Tibial artery (tissue), 4 donors: ENCODE results near the gene DNAL4.

Experiments
- DNase-seq, 2 donors: peaks; one replicate each; pipeline ENCODE4 v3.0.0-alpha.2; 2019
- H3K27ac ChIP-seq, 2 donors: fragments of 200-600 bp; sonication (generic) in 1 of 2; 1 replicate in 1 of 2; 2 replicates in 1 of 2; pipeline ENCODE4 v1.5.1; 2018 to 2019; ENCODE audit warnings: mild to moderate bottlenecking in 1 of 2
- H3K27me3 ChIP-seq, 2 donors: fragments of 200-600 bp; sonication (generic) in 1 of 2; one replicate each; pipeline versions ENCODE4 v1.5.1 to v1.6.0; 2016 to 2019
- H3K36me3 ChIP-seq, 3 donors: fragments of 200-600 bp; sonication (generic) in 2 of 3; one replicate each; pipeline ENCODE4 v1.5.1; 2016 to 2019; ENCODE audit warnings: mild to moderate bottlenecking in 2 of 3
- H3K4me1 ChIP-seq, 4 donors: fragments of 200-600 bp; sonication (generic) in 2 of 4; 1 replicate in 3 of 4; 2 replicates in 1 of 4; pipeline ENCODE4 v1.5.1; 2016 to 2019
- H3K4me3 ChIP-seq, 2 donors: fragments of 200-600 bp; sonication (generic) in 1 of 2; 1 replicate in 1 of 2; 2 replicates in 1 of 2; pipeline ENCODE4 v1.5.1; 2018 to 2019; ENCODE audit warnings: mild to moderate bottlenecking in 2 of 2
- H3K9me3 ChIP-seq, 3 donors: fragments of 200-600 bp; sonication (generic) in 1 of 3; one replicate each; pipeline ENCODE4 v1.5.1; 2016 to 2019
- intact Hi-C: fragments of 100-400 bp; cut with DNase I; formaldehyde crosslinking; loops from one replicate; pipeline ENCODE4 v1.15.0; 2023; ENCODE audit warnings: low total_unique reads
- TF ChIP-seq, protein P1 (sequence below), 2 experiments: fragments of 200-600 bp in 1 of 2; fragments of 450-650 bp in 1 of 2; IDR thresholded peaks; one replicate each; pipeline ENCODE4 v1.5.1; 2017 to 2019; ENCODE audit warnings: antibody characterized with exemption in 2 of 2, mild to moderate bottlenecking in 1 of 2, moderate library complexity in 1 of 2

DNAL4 gene

DNA sequence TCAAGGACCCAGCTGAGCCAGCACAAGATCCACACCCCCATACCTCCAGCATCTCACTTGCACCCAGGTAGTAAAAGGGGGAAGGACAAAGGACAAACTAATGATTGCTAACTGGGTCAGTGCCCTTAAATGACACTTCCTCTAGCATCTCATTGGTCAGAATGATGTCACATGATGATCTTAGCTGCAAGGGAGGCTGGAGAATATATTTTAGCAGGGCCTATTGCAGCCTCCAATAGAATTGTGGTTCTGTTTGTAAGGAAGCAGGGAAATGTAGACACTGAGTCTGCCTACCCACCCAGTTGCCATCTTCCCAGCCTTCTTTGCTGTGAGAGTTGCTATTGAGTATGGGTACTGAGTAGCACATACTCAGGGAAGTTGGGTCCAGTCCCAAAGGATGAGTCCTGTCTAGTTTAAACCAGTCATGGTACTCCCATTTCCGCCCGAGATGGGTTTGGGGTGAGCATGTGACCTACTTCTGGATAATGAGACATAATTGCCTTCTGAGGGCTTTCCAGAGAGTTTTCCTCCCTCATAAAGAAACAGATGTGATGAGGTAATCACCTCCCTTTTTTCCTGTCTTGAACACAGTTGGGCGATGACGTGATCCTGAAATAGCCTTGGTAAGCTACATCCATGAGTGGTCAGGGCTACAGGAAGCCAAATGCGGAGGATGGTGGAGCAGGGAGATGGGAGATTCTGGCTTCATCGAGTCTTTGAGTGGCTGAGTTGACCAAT is 5.5 kb upstream of the DNAL4 start:
- Histone ChIP-seq H3K4me3 (no peak overlapping the region), H3K4me1 (peaks cover 0 to 14% (median 6%) of the 10 kb centered on the region in 4 donors), H3K27me3 (peaks cover 0 to 11% of the 10 kb centered on the region in 2 donors), H3K36me3 (no peaks in the 10 kb centered on the region), H3K27ac (no peak overlapping the region), H3K9me3 (no peaks in the 10 kb centered on the region)
- TF ChIP-seq, protein P1, sequence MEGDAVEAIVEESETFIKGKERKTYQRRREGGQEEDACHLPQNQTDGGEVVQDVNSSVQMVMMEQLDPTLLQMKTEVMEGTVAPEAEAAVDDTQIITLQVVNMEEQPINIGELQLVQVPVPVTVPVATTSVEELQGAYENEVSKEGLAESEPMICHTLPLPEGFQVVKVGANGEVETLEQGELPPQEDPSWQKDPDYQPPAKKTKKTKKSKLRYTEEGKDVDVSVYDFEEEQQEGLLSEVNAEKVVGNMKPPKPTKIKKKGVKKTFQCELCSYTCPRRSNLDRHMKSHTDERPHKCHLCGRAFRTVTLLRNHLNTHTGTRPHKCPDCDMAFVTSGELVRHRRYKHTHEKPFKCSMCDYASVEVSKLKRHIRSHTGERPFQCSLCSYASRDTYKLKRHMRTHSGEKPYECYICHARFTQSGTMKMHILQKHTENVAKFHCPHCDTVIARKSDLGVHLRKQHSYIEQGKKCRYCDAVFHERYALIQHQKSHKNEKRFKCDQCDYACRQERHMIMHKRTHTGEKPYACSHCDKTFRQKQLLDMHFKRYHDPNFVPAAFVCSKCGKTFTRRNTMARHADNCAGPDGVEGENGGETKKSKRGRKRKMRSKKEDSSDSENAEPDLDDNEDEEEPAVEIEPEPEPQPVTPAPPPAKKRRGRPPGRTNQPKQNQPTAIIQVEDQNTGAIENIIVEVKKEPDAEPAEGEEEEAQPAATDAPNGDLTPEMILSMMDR (IDR thresholded peaks at IDR 0.05) = no peak
- intact Hi-C loops = loop anchor here (10.0 kb wide), 1 partner anchor 45 kb away; the partner anchor contains the start of gene NPTXR
- no peak for DNase-seq

DNA sequence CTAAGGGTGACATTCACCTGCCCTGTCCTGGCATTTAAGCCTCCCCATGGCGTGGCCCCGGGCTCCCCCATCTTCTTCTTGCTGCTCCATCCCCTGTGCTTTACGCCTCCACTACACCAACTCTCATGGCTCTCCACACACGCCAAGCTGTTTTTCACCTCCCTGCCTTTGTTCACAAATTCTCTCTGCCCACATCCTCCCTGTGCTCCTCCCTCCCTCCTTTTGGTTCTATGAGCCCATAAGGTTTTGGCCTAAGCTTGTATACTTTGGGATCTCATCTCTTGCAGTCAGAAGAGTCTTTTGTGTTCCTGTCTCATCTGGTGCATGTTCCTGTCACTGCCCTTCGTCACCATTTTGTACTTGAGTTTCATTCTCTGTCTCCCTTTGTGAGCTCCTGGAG is 4.6 kb upstream of the DNAL4 start:
- intact Hi-C loops = loop anchor here (10.0 kb wide), 1 partner anchor 46 kb away; the partner anchor contains the start of gene NPTXR
- DNase-seq = no peak
- no peak overlapping the region for H3K4me3 ChIP-seq
- peaks cover 0 to 15% (median 8%) of the 10 kb centered on the region in 4 donors for H3K4me1 ChIP-seq
- TF ChIP-seq, protein P1 (IDR thresholded peaks at IDR 0.05) = no peak
- no peak overlapping the region for H3K27ac ChIP-seq
- H3K9me3 ChIP-seq = no peaks in the 10 kb centered on the region
- H3K27me3 ChIP-seq = peaks cover 0 to 11% of the 10 kb centered on the region in 2 donors
- H3K36me3 ChIP-seq = no peaks in the 10 kb centered on the region

DNA sequence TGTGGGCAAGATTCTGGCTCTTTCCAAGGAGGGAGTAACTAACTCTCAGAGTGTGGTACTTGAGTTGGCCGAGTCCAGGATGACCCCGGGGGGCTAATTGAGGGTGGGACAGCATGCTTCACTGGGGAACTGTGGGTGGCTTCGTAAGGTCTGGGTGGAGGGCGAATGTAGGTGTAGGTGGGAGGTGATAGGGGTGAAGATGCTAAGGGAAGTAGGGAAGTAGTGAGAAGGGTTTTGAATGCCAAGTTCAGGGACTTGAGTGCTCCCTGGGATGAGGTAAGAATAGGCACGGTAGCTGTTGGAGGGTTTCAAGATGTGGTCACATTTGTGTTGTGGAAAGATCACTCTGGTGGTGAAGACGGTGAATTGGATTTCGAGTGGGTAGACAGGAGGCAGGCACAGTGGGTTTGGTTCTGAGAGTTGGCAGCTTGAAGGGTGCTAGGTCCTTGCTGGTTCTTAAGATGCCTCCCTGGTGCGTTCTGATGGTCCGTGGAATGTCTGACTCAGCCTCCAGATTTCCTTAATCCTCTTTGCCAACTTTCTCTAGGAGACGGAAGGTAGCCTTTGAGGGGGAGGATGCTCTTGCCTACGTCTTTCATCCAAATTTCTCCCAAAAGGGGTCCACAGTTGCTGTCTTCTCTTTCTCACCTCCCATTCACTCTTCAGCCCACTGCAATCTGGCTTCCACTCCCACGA is 2.5 kb upstream of the DNAL4 start:
- DNase-seq = no peak
- no peak overlapping the region for H3K27ac ChIP-seq
- H3K4me3 ChIP-seq = no peak overlapping the region
- no peaks in the 10 kb centered on the region for H3K9me3 ChIP-seq
- intact Hi-C loops = loop anchor here (10.0 kb wide), 1 partner anchor 48 kb away; the partner anchor contains the start of gene NPTXR
- peaks cover 0 to 11% (median 7%) of the 10 kb centered on the region in 4 donors for H3K4me1 ChIP-seq
- TF ChIP-seq, protein P1 (IDR thresholded peaks at IDR 0.05) = no peak
- peaks cover 0 to 11% of the 10 kb centered on the region in 2 donors for H3K27me3 ChIP-seq
- no peaks in the 10 kb centered on the region for H3K36me3 ChIP-seq

DNA sequence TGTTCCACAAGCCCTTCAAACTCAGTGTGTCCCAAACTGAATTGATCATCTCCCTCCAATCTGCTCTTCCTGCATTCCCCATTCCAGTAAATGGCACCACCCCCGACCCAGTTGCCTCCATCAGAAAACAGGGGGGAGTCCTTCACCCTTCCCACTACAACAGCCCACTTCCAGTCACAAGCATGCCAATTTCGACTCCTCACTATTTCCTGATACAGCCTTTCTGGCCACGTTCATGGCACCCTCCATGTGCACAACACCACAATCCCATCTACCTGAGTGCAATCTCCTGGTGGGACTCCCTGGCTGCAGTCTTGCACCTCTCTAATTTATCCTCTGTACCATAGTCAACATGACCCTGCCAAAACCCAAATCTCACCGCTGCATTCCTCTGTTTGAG is 1.6 kb upstream of the DNAL4 start:
- peaks cover 0 to 11% (median 7%) of the 10 kb centered on the region in 4 donors for H3K4me1 ChIP-seq
- no peak overlapping the region for H3K27ac ChIP-seq
- no peak for DNase-seq
- peaks cover 0 to 11% of the 10 kb centered on the region in 2 donors for H3K27me3 ChIP-seq
- TF ChIP-seq, protein P1 (IDR thresholded peaks at IDR 0.05) = no peak
- peaks cover 0 to 4% (median 0%) of the 10 kb centered on the region in 3 donors for H3K36me3 ChIP-seq
- intact Hi-C loops = loop anchor here (10.0 kb wide), 1 partner anchor 49 kb away; the partner anchor contains the start of gene NPTXR
- H3K4me3 ChIP-seq = no peak overlapping the region
- no peaks in the 10 kb centered on the region for H3K9me3 ChIP-seq

DNA sequence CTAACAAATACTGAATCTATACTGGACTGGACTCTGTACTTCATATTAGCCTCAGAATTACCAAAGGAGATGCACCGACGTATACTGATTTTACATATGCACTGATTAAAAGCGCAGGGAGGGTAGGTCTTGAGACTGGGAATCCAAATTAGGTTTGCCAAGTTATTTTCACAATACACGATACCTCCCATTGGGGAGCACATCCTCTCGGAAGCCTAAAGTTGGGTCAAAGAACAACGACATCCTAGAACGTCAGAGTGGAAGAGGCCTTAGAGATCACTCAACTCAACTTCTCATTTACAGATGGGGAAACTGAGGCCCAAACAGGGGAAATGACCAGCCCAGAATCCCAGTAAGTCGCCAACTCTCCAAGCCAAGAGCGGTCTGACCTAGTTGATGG is 626 bp downstream of the DNAL4 start:
- TF ChIP-seq, protein P1 (IDR thresholded peaks at IDR 0.05) = no peak
- DNase-seq = no peak
- Histone ChIP-seq H3K4me1 (peaks cover 0 to 22% (median 15%) of the 10 kb centered on the region in 4 donors), H3K4me3 (peak overlapping the region; percentile 85 to 94), H3K9me3 (no peaks in the 10 kb centered on the region), H3K27ac (peak overlapping the region; percentile 90 to 92), H3K27me3 (peaks cover 0 to under 1% of the 10 kb centered on the region in 2 donors), H3K36me3 (peaks cover 0 to 15% (median 8%) of the 10 kb centered on the region in 3 donors)
- intact Hi-C loops = loop anchor here (10.0 kb wide), 1 partner anchor 51 kb away; the partner anchor contains the start of gene NPTXR
